Transverse colon (tissue), 4 donors: ENCODE data around the gene NRK. TPM values are rescaled to one million over a fixed set of nuclear protein-coding genes. Genes with fewer than 3 reads are reported as not detected.
"Not testable (repeated sequence)": the region's sequence is repeated elsewhere in the genome, so short reads cannot be mapped to it uniquely, and the experiment has no call there.

Experiments used
- DNase-seq: peaks from one replicate; pipeline ENCODE4 v3.0.0-alpha.2; 2019
- H3K27ac ChIP-seq, 4 donors: fragments of 200-600 bp; sonication (generic); 2 replicates each; pipeline ENCODE4 v1.5.1; 2016 to 2018; ENCODE audit warnings: inconsistent platforms in 4 of 4
- H3K27me3 ChIP-seq: fragments of 200-600 bp; sonication (generic); 2 replicates; pipeline ENCODE4 v1.5.1; 2017; ENCODE audit warnings: inconsistent platforms
- H3K36me3 ChIP-seq, 4 donors: fragments of 200-600 bp; sonication (generic); 2 replicates each; pipeline ENCODE4 v1.5.1; 2017 to 2019; ENCODE audit warnings: inconsistent platforms in 4 of 4
- H3K4me1 ChIP-seq, 4 donors: fragments of 200-600 bp; sonication (generic); 2 replicates each; pipeline ENCODE4 v1.5.1; 2017 to 2020; ENCODE audit warnings: inconsistent platforms in 4 of 4
- H3K4me3 ChIP-seq, 4 donors: fragments of 200-600 bp; sonication (generic); 1 replicate in 1 of 4; 2 replicates in 3 of 4; pipeline versions ENCODE4 v1.5.1 to v1.6.1; 2017 to 2019; ENCODE audit warnings: inconsistent platforms in 4 of 4
- H3K9me3 ChIP-seq, 2 donors: fragments of 200-600 bp; sonication (generic); 2 replicates each; pipeline ENCODE4 v1.5.1; 2017 to 2019; ENCODE audit warnings: inconsistent platforms in 2 of 2
- CTCF ChIP-seq, 5 experiments: fragments of 200-600 bp in 3 of 5; fragments of 450-650 bp in 2 of 5; sonication (generic) in 3 of 5; IDR thresholded peaks; 1 replicate in 2 of 5; 2 replicates in 3 of 5; pipeline ENCODE4 v1.5.1; 2016 to 2017; ENCODE audit warnings: antibody characterized with exemption in 5 of 5, inconsistent platforms in 3 of 5, mild to moderate bottlenecking in 2 of 5, moderate library complexity in 1 of 5
- EP300 ChIP-seq: sonication (generic); formaldehyde crosslinking; IDR thresholded peaks from one replicate; pipeline ENCODE4 v1.6.1; 2017; ENCODE audit warnings: antibody characterized with exemption, low read depth
- POLR2A ChIP-seq: fragments of 450-650 bp; IDR thresholded peaks from one replicate; pipeline ENCODE4 v1.6.1; 2016; ENCODE audit warnings: antibody characterized with exemption, mild to moderate bottlenecking, moderate library complexity
- POLR2AphosphoS5 ChIP-seq, 3 donors: sonication (generic); formaldehyde crosslinking; IDR thresholded peaks; one replicate each; pipeline ENCODE4 v1.6.1; 2016; ENCODE audit warnings: antibody characterized with exemption in 3 of 3
- WGBS, 2 donors: methylation state at CpG; one replicate each; pipeline ENCODE4 v1.1.5; 2018; ENCODE audit warnings: low coverage in 1 of 2; 5-methylcytosine and 5-hydroxymethylcytosine counted together
- in situ Hi-C, 4 donors: fragments of 200-750 bp; cut with MboI; loops; one replicate each; pipeline versions ENCODE4 v1.15.0 to v1.15.1; 2017; ENCODE audit warnings: low sequenced_read_pairs in 3 of 4, low pct_ligation_motif_present in 1 of 4, low pct_unique_long_range_greater_than_20kb in 1 of 4
- intact Hi-C: fragments of 100-400 bp; cut with DNase I; formaldehyde crosslinking; loops from one replicate; pipeline ENCODE4 v1.15.1; 2023; ENCODE audit warnings: low total_unique reads
- total RNA-seq, 4 donors: library from RNA; depleted of rRNA; stranded (reverse); fragments of >200 nt; gene quantifications; one replicate each; pipeline ENCODE4 v1.1.0, GENCODE V29; 2016

The NRK gene
- total RNA-seq, 4 donors from 2014 or later, result under 0.01 to 1.6 (median 0.43) TPM

GRCh38 chrX:105972690-105973386, 150.5 kb downstream of the NRK start:
- Histone ChIP-seq H3K27me3 (no peaks in the 10 kb centered on the region), H3K36me3 (no peaks in the 10 kb centered on the region), H3K4me3 (no peak overlapping the region), H3K9me3 (no peaks in the 10 kb centered on the region), H3K27ac (peak overlapping the region in 3 of 4 donors; percentile 3 to 57 (median 37)), H3K4me1 (no peaks in the 10 kb centered on the region)
- DNase-seq, result peak; percentile 10
- intact Hi-C loops (no loop called here), in situ Hi-C loops (no loop called here)
- 24 to 31% methylated on average over 3 of the region's 3 CpGs for WGBS, 2 donors
- no peak for TF ChIP-seq POLR2AphosphoS5 (IDR thresholded peaks at IDR 0.05)
- no peak for TF ChIP-seq POLR2A
- no peak for TF ChIP-seq CTCF (IDR thresholded peaks at IDR 0.05)
- TF ChIP-seq EP300, result no peak

- no peaks in the 10 kb centered on the region for H3K9me3 ChIP-seq
- H3K4me1 ChIP-seq, result no peaks in the 10 kb centered on the region
- H3K27me3 ChIP-seq, result no peaks in the 10 kb centered on the region
- no peaks in the 10 kb centered on the region for H3K36me3 ChIP-seq
- DNase-seq, result no peak
- TF ChIP-seq POLR2AphosphoS5 (IDR thresholded peaks at IDR 0.05) (no peak), EP300 (no peak), POLR2A (no peak), CTCF (IDR thresholded peaks at IDR 0.05) (no peak)
- WGBS, 2 donors, result 39% methylated on average over 3 of the region's 3 CpGs; no CpG with 5 or more reads in 1 of the 2 donors
- peak overlapping the region in 3 of 4 donors; percentile 3 to 57 (median 37) for H3K27ac ChIP-seq
- H3K4me3 ChIP-seq, result no peak overlapping the region
- in situ Hi-C loops, result no loop called here
- intact Hi-C loops, result no loop called here
These were observed 151.0 kb downstream of the NRK start for GRCh38 chrX:105973387-105973739.

- TF ChIP-seq CTCF (IDR thresholded peaks at IDR 0.05) (peak in 3 of 5 experiments; percentile 13 to 26 (median 24)), POLR2A (no peak)
- H3K27ac ChIP-seq, result no peak overlapping the region
- DNase-seq, result no peak
- no peaks in the 10 kb centered on the region for H3K4me1 ChIP-seq
- intact Hi-C loops (no loop called here), in situ Hi-C loops (no loop called here)
- H3K9me3 ChIP-seq, result no peaks in the 10 kb centered on the region
- no peaks in the 10 kb centered on the region for H3K36me3 ChIP-seq
- no peaks in the 10 kb centered on the region for H3K27me3 ChIP-seq
- H3K4me3 ChIP-seq, result no peak overlapping the region
These were observed 153.0 kb downstream of the NRK start for GRCh38 chrX:105975382-105975781.

GRCh38 chrX:105981772-105982485, 159.6 kb downstream of the NRK start:
- no peaks in the 10 kb centered on the region for H3K4me1 ChIP-seq
- H3K9me3 ChIP-seq, result no peaks in the 10 kb centered on the region
- TF ChIP-seq POLR2A, result no peak
- TF ChIP-seq CTCF (IDR thresholded peaks at IDR 0.05), result no peak
- no peak for TF ChIP-seq EP300
- TF ChIP-seq POLR2AphosphoS5 (IDR thresholded peaks at IDR 0.05), result no peak
- H3K36me3 ChIP-seq, result no peaks in the 10 kb centered on the region
- DNase-seq, result no peak
- H3K4me3 ChIP-seq, result no peak overlapping the region
- 78% methylated on average over 15 of the region's 15 CpGs; no CpG with 5 or more reads in 1 of the 2 donors for WGBS, 2 donors
- in situ Hi-C loops (no loop called here), intact Hi-C loops (no loop called here)
- H3K27me3 ChIP-seq, result no peaks in the 10 kb centered on the region
- H3K27ac ChIP-seq, result no peak overlapping the region

- intact Hi-C loops, H3K4me1 ChIP-seq, H3K4me3 ChIP-seq, H3K27ac ChIP-seq, H3K9me3 ChIP-seq, H3K27me3 ChIP-seq, DNase-seq, H3K36me3 ChIP-seq, in situ Hi-C loops: not testable (repeated sequence)
- 45% methylated on average over 5 of the region's 5 CpGs; no CpG with 5 or more reads in 1 of the 2 donors for WGBS, 2 donors
These were observed 166.1 kb downstream of the NRK start for GRCh38 chrX:105988487-105988886.
